Ishikawa (cell line): ENCODE measurements around the gene PLXNA2.

Experiments used
- CEBPB ChIP-seq: IDR thresholded peaks from 2 replicates; pipeline ENCODE4 v1.6.1; 2012
- CREB1 ChIP-seq: IDR thresholded peaks from 2 replicates; pipeline ENCODE4 v1.6.1; 2012; ENCODE audit warnings: low read depth
- EGR1 ChIP-seq: IDR thresholded peaks from 2 replicates; pipeline ENCODE4 v1.6.1; 2012
- EP300 ChIP-seq: IDR thresholded peaks from 2 replicates; pipeline ENCODE4 v1.6.1; 2012; ENCODE audit warnings: borderline replicate concordance
- FOXM1 ChIP-seq: IDR thresholded peaks from 2 replicates; pipeline ENCODE4 v1.6.1; 2012; ENCODE audit warnings: low read depth, borderline replicate concordance
- MAX ChIP-seq: IDR thresholded peaks from 2 replicates; pipeline ENCODE4 v1.6.1; 2012
- NFIC ChIP-seq: IDR thresholded peaks from 2 replicates; pipeline ENCODE4 v1.6.1; 2012
- RAD21 ChIP-seq: IDR thresholded peaks from 2 replicates; pipeline ENCODE4 v1.6.1; 2012; ENCODE audit warnings: low read depth
- TAF1 ChIP-seq: IDR thresholded peaks from 2 replicates; pipeline ENCODE4 v1.6.1; 2012; ENCODE audit warnings: low read depth, mild to moderate bottlenecking
- TCF12 ChIP-seq: IDR thresholded peaks from 2 replicates; pipeline ENCODE4 v1.6.1; 2012; ENCODE audit warnings: low read depth
- TEAD4 ChIP-seq: IDR thresholded peaks from 2 replicates; pipeline ENCODE4 v1.6.1; 2012
- YY1 ChIP-seq: IDR thresholded peaks from 2 replicates; pipeline ENCODE4 v1.6.1; 2012; ENCODE audit warnings: low read depth
- ZBTB7A ChIP-seq: IDR thresholded peaks from 2 replicates; pipeline ENCODE4 v1.6.1; 2012; ENCODE audit warnings: low read depth
- TF ChIP-seq, protein P1 (sequence below): IDR thresholded peaks from 2 replicates; pipeline ENCODE4 v1.6.1; 2012; ENCODE audit warnings: low read depth, mild to moderate bottlenecking
- TF ChIP-seq, protein P2 (sequence below): IDR thresholded peaks from 2 replicates; pipeline ENCODE4 v1.6.1; 2012

Gene PLXNA2

DNA sequence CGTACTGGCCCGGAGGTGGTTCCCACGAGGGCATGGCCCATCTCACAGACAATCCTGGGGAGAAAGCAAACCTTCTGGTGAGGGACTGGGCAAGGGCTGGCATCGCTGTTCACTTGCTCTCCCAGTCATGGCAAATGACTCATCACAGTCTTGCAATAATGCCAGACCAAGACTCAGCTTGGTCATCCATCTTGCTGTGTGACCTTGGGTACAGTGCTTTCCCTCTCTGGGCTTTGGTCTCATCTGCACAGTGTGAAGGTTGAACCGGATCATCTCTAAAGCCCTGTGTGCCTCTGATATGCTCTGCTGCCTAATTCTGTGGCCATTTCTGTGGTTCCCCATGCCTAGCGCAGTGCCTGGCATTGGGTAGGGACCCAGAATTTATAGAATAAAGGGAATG lies 189.7 kb downstream of the PLXNA2 start:
- TF ChIP-seq YY1: no peak
- TF ChIP-seq TAF1: no peak
- TF ChIP-seq CREB1: no peak
- TF ChIP-seq, protein P1, sequence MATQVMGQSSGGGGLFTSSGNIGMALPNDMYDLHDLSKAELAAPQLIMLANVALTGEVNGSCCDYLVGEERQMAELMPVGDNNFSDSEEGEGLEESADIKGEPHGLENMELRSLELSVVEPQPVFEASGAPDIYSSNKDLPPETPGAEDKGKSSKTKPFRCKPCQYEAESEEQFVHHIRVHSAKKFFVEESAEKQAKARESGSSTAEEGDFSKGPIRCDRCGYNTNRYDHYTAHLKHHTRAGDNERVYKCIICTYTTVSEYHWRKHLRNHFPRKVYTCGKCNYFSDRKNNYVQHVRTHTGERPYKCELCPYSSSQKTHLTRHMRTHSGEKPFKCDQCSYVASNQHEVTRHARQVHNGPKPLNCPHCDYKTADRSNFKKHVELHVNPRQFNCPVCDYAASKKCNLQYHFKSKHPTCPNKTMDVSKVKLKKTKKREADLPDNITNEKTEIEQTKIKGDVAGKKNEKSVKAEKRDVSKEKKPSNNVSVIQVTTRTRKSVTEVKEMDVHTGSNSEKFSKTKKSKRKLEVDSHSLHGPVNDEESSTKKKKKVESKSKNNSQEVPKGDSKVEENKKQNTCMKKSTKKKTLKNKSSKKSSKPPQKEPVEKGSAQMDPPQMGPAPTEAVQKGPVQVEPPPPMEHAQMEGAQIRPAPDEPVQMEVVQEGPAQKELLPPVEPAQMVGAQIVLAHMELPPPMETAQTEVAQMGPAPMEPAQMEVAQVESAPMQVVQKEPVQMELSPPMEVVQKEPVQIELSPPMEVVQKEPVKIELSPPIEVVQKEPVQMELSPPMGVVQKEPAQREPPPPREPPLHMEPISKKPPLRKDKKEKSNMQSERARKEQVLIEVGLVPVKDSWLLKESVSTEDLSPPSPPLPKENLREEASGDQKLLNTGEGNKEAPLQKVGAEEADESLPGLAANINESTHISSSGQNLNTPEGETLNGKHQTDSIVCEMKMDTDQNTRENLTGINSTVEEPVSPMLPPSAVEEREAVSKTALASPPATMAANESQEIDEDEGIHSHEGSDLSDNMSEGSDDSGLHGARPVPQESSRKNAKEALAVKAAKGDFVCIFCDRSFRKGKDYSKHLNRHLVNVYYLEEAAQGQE: no peak
- no peak for TF ChIP-seq FOXM1

DNA sequence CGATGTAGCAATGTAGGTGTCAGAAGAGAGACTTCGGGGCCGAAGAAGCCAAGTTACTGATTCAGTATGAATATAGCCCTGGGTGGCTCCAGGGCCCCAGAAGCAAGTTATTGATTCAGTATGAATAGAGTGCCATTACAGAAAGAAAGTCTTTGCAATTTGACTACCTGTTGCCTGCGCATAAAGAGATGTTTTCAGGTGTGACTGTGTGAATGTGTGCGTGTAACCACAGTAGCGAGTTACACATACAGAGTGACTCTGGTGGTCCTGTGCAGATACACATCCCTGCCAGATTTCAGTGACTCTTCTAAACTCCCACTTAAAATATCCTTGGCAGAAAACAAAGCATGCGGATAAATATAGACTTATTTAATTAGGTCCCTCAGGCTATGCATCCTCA lies 190.5 kb downstream of the PLXNA2 start:
- TF ChIP-seq MAX (no peak), CEBPB (no peak), EGR1 (no peak), TEAD4 (no peak)

DNA sequence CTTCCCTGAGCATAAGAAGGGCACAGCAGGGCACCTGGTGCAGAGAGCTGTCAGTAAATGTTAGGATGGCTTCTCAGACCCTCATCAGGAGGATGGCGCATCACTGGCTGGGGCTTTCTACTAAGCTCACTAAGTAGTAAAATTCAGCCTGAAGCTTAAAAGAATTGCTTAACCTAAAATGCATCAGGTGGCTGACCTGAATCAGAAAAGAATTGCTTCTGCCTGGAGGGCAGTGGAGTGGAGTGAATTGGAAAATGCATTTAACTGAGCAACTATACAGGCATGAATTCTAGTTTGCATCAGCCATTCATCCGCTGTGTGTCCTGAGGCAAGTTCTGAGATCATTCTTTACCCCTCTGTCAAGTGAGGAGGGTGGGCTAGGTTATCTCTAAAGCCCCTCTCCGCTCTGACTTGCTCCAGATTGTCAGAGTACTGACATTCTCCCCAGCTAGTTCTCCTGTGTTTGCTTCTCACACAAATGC lies 191.2 kb downstream of the PLXNA2 start:
- no peak for TF ChIP-seq EGR1
- TF ChIP-seq, protein P2, sequence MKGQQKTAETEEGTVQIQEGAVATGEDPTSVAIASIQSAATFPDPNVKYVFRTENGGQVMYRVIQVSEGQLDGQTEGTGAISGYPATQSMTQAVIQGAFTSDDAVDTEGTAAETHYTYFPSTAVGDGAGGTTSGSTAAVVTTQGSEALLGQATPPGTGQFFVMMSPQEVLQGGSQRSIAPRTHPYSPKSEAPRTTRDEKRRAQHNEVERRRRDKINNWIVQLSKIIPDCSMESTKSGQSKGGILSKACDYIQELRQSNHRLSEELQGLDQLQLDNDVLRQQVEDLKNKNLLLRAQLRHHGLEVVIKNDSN: no peak
- TF ChIP-seq MAX: no peak
- TF ChIP-seq TEAD4: no peak
- no peak for TF ChIP-seq ZBTB7A
- TF ChIP-seq, protein P1: no peak
- no peak for TF ChIP-seq FOXM1
- TF ChIP-seq CEBPB: no peak
- TF ChIP-seq CREB1: no peak
- TF ChIP-seq TAF1: no peak
- no peak for TF ChIP-seq RAD21
- no peak for TF ChIP-seq NFIC
- TF ChIP-seq TCF12: no peak
- no peak for TF ChIP-seq YY1
- TF ChIP-seq EP300: no peak

DNA sequence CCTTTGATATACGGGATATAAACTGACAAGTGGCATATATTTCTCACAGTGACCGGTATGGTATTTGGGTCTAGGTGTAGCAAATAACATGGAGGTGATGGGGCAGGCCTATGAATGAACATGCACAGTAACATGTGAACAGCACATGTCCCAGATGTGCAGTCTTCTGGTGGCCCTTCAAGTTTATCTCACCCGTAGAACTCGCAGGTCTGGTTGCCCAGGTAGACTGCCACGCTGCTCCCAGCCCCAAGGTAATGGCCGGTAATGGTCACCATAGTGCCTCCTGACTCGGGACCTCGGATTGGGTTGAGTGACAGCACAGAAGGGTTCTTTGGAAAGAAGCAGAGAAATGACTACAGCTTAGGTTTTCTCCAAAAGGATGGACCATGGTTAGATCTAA lies 192.0 kb downstream of the PLXNA2 start:
- no peak for TF ChIP-seq TCF12
- TF ChIP-seq, protein P1: no peak
- TF ChIP-seq FOXM1: no peak
- TF ChIP-seq YY1: no peak
- TF ChIP-seq, protein P2: no peak
- no peak for TF ChIP-seq CREB1
- TF ChIP-seq CEBPB: no peak

DNA sequence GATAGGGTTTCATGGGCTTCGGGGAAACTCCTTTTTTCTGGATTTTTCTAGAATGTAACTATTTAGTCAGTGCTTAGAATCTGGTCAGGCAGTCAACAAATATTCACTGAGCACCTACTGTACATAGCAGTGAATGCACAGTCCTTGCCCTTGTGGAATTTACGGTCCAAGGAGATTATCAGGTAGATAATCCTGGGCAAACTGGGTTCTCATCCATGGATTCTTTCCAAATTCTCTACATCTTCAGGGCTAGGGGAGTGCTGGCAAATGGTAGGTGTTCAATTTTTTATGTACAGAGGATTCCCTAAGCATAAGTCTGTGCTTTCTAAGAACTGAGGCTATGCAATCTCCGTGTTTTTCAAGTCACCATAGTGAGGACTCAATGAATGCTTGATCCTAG lies 192.5 kb downstream of the PLXNA2 start:
- TF ChIP-seq ZBTB7A (no peak), RAD21 (no peak), NFIC (no peak), CEBPB (no peak), TEAD4 (no peak), CREB1 (no peak), TAF1 (no peak), YY1 (no peak), FOXM1 (no peak), TCF12 (no peak), EGR1 (no peak), MAX (no peak), EP300 (no peak)
- TF ChIP-seq, protein P2: no peak
- TF ChIP-seq, protein P1: no peak
